Esophagus squamous epithelium (tissue), 5 donors: ENCODE results near the gene ARL4A. TPM values are rescaled to one million over a fixed set of nuclear protein-coding genes. Genes with fewer than 3 reads are reported as not detected.

Experiments
- DNase-seq: peaks from one replicate; lab custom pipeline; 2025; lab: John Stamatoyannopoulos, UW
- H3K27ac ChIP-seq, 4 donors: fragments of 200-600 bp; sonication (generic); one replicate each; pipeline ENCODE4 v1.5.1; 2016 to 2019; ENCODE audit warnings: mild to moderate bottlenecking in 1 of 4
- H3K27me3 ChIP-seq, 4 donors: fragments of 200-600 bp; sonication (generic); 1 replicate in 3 of 4; 2 replicates in 1 of 4; pipeline versions ENCODE4 v1.5.1 to v1.6.0; 2017 to 2021; ENCODE audit warnings: antibody characterized with exemption in 1 of 4
- H3K36me3 ChIP-seq, 3 donors: fragments of 200-600 bp; sonication (generic); one replicate each; pipeline ENCODE4 v1.5.1; 2016 to 2019
- H3K4me1 ChIP-seq, 3 donors: fragments of 200-600 bp; sonication (generic); one replicate each; pipeline ENCODE4 v1.5.1; 2017 to 2019
- H3K4me3 ChIP-seq, 4 donors: fragments of 200-600 bp; sonication (generic); 1 replicate in 3 of 4; 2 replicates in 1 of 4; pipeline ENCODE4 v1.5.1; 2016 to 2019; ENCODE audit warnings: mild to moderate bottlenecking in 2 of 4, moderate library complexity in 1 of 4
- H3K9me3 ChIP-seq, 3 donors: fragments of 200-600 bp; sonication (generic); one replicate each; pipeline ENCODE4 v1.5.1; 2016 to 2019
- CTCF ChIP-seq, 6 experiments: fragments of 450-650 bp in 4 of 6; fragments of 200-600 bp in 2 of 6; sonication (generic) in 2 of 6; IDR thresholded peaks; one replicate each; pipeline ENCODE4 v1.5.1; 2016 to 2019; ENCODE audit warnings: antibody characterized with exemption in 6 of 6, mild to moderate bottlenecking in 4 of 6, moderate library complexity in 4 of 6
- POLR2A ChIP-seq, 4 donors: fragments of 450-650 bp; IDR thresholded peaks; one replicate each; pipeline ENCODE4 v1.6.1; 2017; ENCODE audit warnings: antibody characterized with exemption in 4 of 4, mild to moderate bottlenecking in 4 of 4, moderate library complexity in 3 of 4
- WGBS, 2 donors: methylation state at CpG; one replicate each; pipeline ENCODE4 v1.1.5; 2018; 5-methylcytosine and 5-hydroxymethylcytosine counted together
- intact Hi-C: fragments of 100-400 bp; cut with DNase I; formaldehyde crosslinking; loops from one replicate; pipeline ENCODE4 v1.15.0; 2022
- total RNA-seq, 4 donors: library from RNA; depleted of rRNA; stranded (reverse); fragments of >200 nt; gene quantifications; one replicate each; pipeline ENCODE4 v1.1.0, GENCODE V29; 2016
- donor health status: DM: yes; HTN: yes; CAD: no.

The ARL4A gene
- total RNA-seq, result 100 to 1,000 TPM in 1 of 4 donors, 10 to 100 TPM in 3; 40.5 to 102 (median 48.5) TPM

GRCh38 chr7:12686891-12687717, at the start of gene ARL4A:
Gene ARL4A (plus strand): TSS chr7:12687633. CDS start chr7:12688255, 622 bp downstream.
- Histone ChIP-seq H3K4me1 (peaks cover 0 to 39% (median 3%) of the 10 kb centered on the region in 3 donors), H3K4me3 (peak within 1 kb of the TSS; percentile 76 to 91 (median 78)), H3K36me3 (no peaks in the 10 kb centered on the region), H3K27ac (peak within 1 kb of the TSS; percentile 91 to 95 (median 92)), H3K27me3 (no peaks in the 10 kb centered on the region), H3K9me3 (no peaks in the 10 kb centered on the region)
- 0% methylated on average over 3 of the region's 73 CpGs; no CpG with 5 or more reads in 1 of the 2 donors for WGBS, 2 donors
- intact Hi-C loops, result no loop called here
- TF ChIP-seq POLR2A (IDR thresholded peaks at IDR 0.05), result peak in 3 of 4 donors; percentile 69 to 92 (median 87)
- peak in 2 of 6 experiments; percentile 34 to 50 for TF ChIP-seq CTCF (IDR thresholded peaks at IDR 0.05)
- peak; percentile 92 for DNase-seq

- H3K4me1 ChIP-seq, result peaks cover 0 to 28% (median 0%) of the 10 kb centered on the region in 3 donors
- intact Hi-C loops, result no loop called here
- no peaks in the 10 kb centered on the region for H3K27me3 ChIP-seq
- 50 to 51% methylated on average over 4 of the region's 4 CpGs for WGBS, 2 donors
- peaks cover 0 to 21% (median 0%) of the 10 kb centered on the region in 3 donors for H3K36me3 ChIP-seq
- no peak for TF ChIP-seq POLR2A (IDR thresholded peaks at IDR 0.05)
- no peak for TF ChIP-seq CTCF (IDR thresholded peaks at IDR 0.05)
- DNase-seq, result no peak
- H3K9me3 ChIP-seq, result no peaks in the 10 kb centered on the region
- H3K4me3 ChIP-seq, result peak overlapping the region in 1 of 4 donors; percentile 12
- peak overlapping the region in 2 of 4 donors; percentile 7 to 15 for H3K27ac ChIP-seq
Measured at GRCh38 chr7:12637819-12638592, 49.4 kb upstream of the ARL4A start.

- TF ChIP-seq CTCF (IDR thresholded peaks at IDR 0.05), result peak in 5 of 6 experiments; percentile 34 to 73 (median 60)
- TF ChIP-seq POLR2A (IDR thresholded peaks at IDR 0.05), result no peak
- WGBS, 2 donors, result 9 to 12% methylated on average over 6 of the region's 6 CpGs
- Histone ChIP-seq H3K27me3 (no peaks in the 10 kb centered on the region), H3K4me1 (peaks cover 0 to 28% (median 0%) of the 10 kb centered on the region in 3 donors), H3K9me3 (no peaks in the 10 kb centered on the region), H3K27ac (no peak overlapping the region), H3K36me3 (peaks cover 0 to 22% (median 0%) of the 10 kb centered on the region in 3 donors), H3K4me3 (no peak overlapping the region)
- no peak for DNase-seq
- intact Hi-C loops, result no loop called here
Measured at GRCh38 chr7:12638851-12639456, 48.5 kb upstream of the ARL4A start.

GRCh38 chr7:12640299-12641096, 46.9 kb upstream of the ARL4A start:
- Histone ChIP-seq H3K4me3 (no peak overlapping the region), H3K27me3 (no peaks in the 10 kb centered on the region), H3K36me3 (peaks cover 0 to 30% (median 0%) of the 10 kb centered on the region in 3 donors), H3K27ac (no peak overlapping the region), H3K4me1 (peaks cover 0 to 23% (median 0%) of the 10 kb centered on the region in 3 donors), H3K9me3 (no peaks in the 10 kb centered on the region)
- intact Hi-C loops, result loop anchor here (5.0 kb wide), 1 partner anchor 42 kb away; no protein-coding TSS in a partner anchor
- DNase-seq, result no peak
- TF ChIP-seq POLR2A (IDR thresholded peaks at IDR 0.05) (no peak), CTCF (IDR thresholded peaks at IDR 0.05) (no peak)
- whole genome bisulfite sequencing, 2 donors, result 65 to 67% methylated on average over 6 to 7 of the region's 7 CpGs
